ENCODE measurements around the gene GPR17.

DNA sequence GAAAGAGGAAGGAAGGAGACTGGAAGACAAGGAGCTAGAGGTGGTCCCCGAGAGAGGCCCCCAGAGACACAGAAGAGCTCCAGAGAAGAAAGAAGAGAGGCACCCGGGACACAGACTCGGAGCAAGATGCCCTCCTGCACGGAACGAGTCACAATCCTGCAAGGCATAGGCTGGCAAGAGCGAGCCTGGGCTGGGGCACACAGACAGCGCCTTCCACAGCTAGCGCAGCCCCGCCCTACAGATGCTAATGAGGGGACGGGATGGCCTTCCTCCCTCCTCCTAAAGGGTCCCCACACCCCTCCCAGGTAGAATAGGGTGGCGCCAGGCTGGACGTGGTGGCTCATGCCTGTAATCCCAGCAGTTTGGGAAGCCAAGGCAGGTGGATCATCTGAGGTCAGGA, 19.8 kb upstream of the GPR17 start:
- TF ChIP-seq CTCF (IDR thresholded peaks at IDR 0.05) (no peak), POLR2AphosphoS5 (IDR thresholded peaks at IDR 0.05; ENCODE audit: low read depth, low read length) (no peak)
